GM23338 (cell line): ENCODE results near the gene ACP5. TPM values are rescaled to one million over a fixed set of nuclear protein-coding genes. Genes with fewer than 3 reads are reported as not detected.

Experiments
- ATAC-seq: fragments of 200-7000 bp; cut with Tn5 transposase; 3 replicates; pipeline ENCODE4 v1.9.1; 2020
- DNase-seq: peaks from one replicate; pipeline ENCODE4 v3.0.0-alpha.2; 2015; ENCODE audit warnings: low spot score
- H2AFZ ChIP-seq: fragments of 200-600 bp; sonication (generic); 2 replicates; pipeline ENCODE4 v1.8.0; 2016; ENCODE audit warnings: antibody characterized with exemption, mild to moderate bottlenecking, moderate library complexity
- H3F3A ChIP-seq: fragments of 200-600 bp; sonication (generic); replicated peaks from 2 replicates; pipeline ENCODE4 v1.8.0; 2017; ENCODE audit warnings: antibody characterized with exemption, mixed run types, low read depth
- H3K27ac ChIP-seq: fragments of 200-600 bp; sonication (generic); 2 replicates; pipeline ENCODE4 v1.6.1; 2016; ENCODE audit warnings: low read depth
- H3K27me3 ChIP-seq: fragments of 200-600 bp; sonication (generic); 2 replicates; pipeline ENCODE4 v1.8.0; 2016; ENCODE audit warnings: mild to moderate bottlenecking, mixed run types, moderate library complexity; ENCODE audit not compliant: insufficient read depth
- H3K36me3 ChIP-seq: fragments of 200-600 bp; sonication (generic); 2 replicates; pipeline ENCODE4 v1.8.0; 2016; ENCODE audit warnings: mild to moderate bottlenecking; ENCODE audit not compliant: insufficient read depth
- H3K4me1 ChIP-seq: fragments of 200-600 bp; sonication (generic); 2 replicates; pipeline ENCODE4 v1.8.0; 2016; ENCODE audit warnings: mild to moderate bottlenecking, moderate library complexity; ENCODE audit not compliant: insufficient read depth
- H3K4me2 ChIP-seq: fragments of 200-600 bp; sonication (generic); 2 replicates; pipeline ENCODE4 v1.7.1; 2017; ENCODE audit warnings: mixed run types
- H3K4me3 ChIP-seq: fragments of 200-600 bp; sonication (generic); 2 replicates; pipeline ENCODE4 v1.6.1; 2016; ENCODE audit warnings: mixed run types
- H3K79me2 ChIP-seq: fragments of 200-600 bp; sonication (generic); replicated peaks from 2 replicates; pipeline ENCODE4 v1.8.0; 2017; ENCODE audit warnings: mild to moderate bottlenecking; ENCODE audit not compliant: insufficient read depth
- H3K9me2 ChIP-seq: fragments of 200-600 bp; sonication (generic); 2 replicates; pipeline ENCODE4 v1.8.0; 2017; ENCODE audit not compliant: insufficient read depth
- H4K20me1 ChIP-seq: fragments of 200-600 bp; sonication (generic); replicated peaks from 2 replicates; pipeline ENCODE4 v1.8.0; 2017; ENCODE audit warnings: mild to moderate bottlenecking; ENCODE audit not compliant: insufficient read depth
- H3K27ac Mint-ChIP-seq: 2 replicates; pipeline ENCODE4 v1.8.0; 2020; ENCODE audit warnings: inconsistent platforms, mild to moderate bottlenecking, moderate library complexity, mixed read lengths
- H3K27me3 Mint-ChIP-seq: 3 replicates; pipeline ENCODE4 v1.8.0; 2022; ENCODE audit warnings: low read depth, mild to moderate bottlenecking, moderate library complexity, mixed read lengths, inconsistent platforms; ENCODE audit not compliant: insufficient read depth, poor library complexity
- H3K36me3 Mint-ChIP-seq: 3 replicates; pipeline ENCODE4 v1.8.0; 2021; ENCODE audit warnings: low read depth, mild to moderate bottlenecking, inconsistent platforms, moderate library complexity, mixed read lengths
- H3K4me1 Mint-ChIP-seq: 3 replicates; pipeline ENCODE4 v1.8.0; 2020; ENCODE audit warnings: mild to moderate bottlenecking, inconsistent platforms, mixed read lengths
- H3K4me3 Mint-ChIP-seq: 3 replicates; pipeline ENCODE4 v1.8.0; 2021; ENCODE audit warnings: moderate library complexity, mild to moderate bottlenecking, inconsistent platforms, mixed read lengths
- H3K9me3 Mint-ChIP-seq: 3 replicates; pipeline ENCODE4 v1.8.0; 2020; ENCODE audit warnings: moderate library complexity, mild to moderate bottlenecking, inconsistent platforms, mixed read lengths
- CREB1 ChIP-seq: fragments of 250-450 bp; sonication (Bioruptor Pico); IDR thresholded peaks from 2 replicates; pipeline ENCODE4 v1.5.0; 2020; ENCODE audit warnings: low read depth, mild to moderate bottlenecking, moderate library complexity
- CTCF ChIP-seq, 2 experiments: fragments of 200-600 bp in 1 of 2; sonication (generic) in 1 of 2; conservative IDR thresholded peaks; 2 replicates each; pipeline versions ENCODE4 v1.5.1 to v1.6.1; 2016 to 2017; ENCODE audit warnings: antibody characterized with exemption in 2 of 2, low read depth in 2 of 2, mild to moderate bottlenecking in 2 of 2, moderate library complexity in 1 of 2
- ETS1 ChIP-seq: IDR thresholded peaks from 2 replicates; pipeline ENCODE4 v1.6.1; 2016; ENCODE audit warnings: antibody characterized with exemption
- EZH2 ChIP-seq: fragments of 200-600 bp; sonication (generic); IDR thresholded peaks from one replicate; pipeline ENCODE4 v1.8.0; 2017; ENCODE audit warnings: antibody characterized with exemption, mild to moderate bottlenecking, low read depth; ENCODE audit not compliant: unreplicated experiment
- EZH2phosphoT487 ChIP-seq: fragments of 200-600 bp; sonication (generic); IDR thresholded peaks from one replicate; pipeline ENCODE4 v1.8.1; 2018; ENCODE audit warnings: antibody characterized with exemption; ENCODE audit not compliant: unreplicated experiment
- JUNB ChIP-seq: IDR thresholded peaks from one replicate; pipeline ENCODE4 v1.6.1; 2016; ENCODE audit warnings: antibody characterized with exemption; ENCODE audit not compliant: unreplicated experiment
- NANOG ChIP-seq: IDR thresholded peaks from 2 replicates; pipeline ENCODE4 v1.6.1; 2016; ENCODE audit warnings: antibody characterized with exemption, borderline replicate concordance
- REST ChIP-seq: IDR thresholded peaks from one replicate; pipeline ENCODE4 v1.6.1; 2018; ENCODE audit warnings: antibody characterized with exemption; ENCODE audit not compliant: unreplicated experiment
- STAT1 ChIP-seq: IDR thresholded peaks from one replicate; pipeline ENCODE4 v1.6.1; 2016; ENCODE audit warnings: antibody characterized with exemption; ENCODE audit not compliant: unreplicated experiment
- ZNF114 ChIP-seq: fragments of 250-450 bp; sonication (Bioruptor Pico); IDR thresholded peaks from 2 replicates; pipeline ENCODE4 v1.5.0; 2020; ENCODE audit warnings: mild to moderate bottlenecking, moderate library complexity
- ZNF462 ChIP-seq: fragments of 250-450 bp; sonication (Bioruptor Pico); IDR thresholded peaks from 2 replicates; pipeline ENCODE4 v1.5.0; 2020; ENCODE audit warnings: mild to moderate bottlenecking, moderate library complexity
- polyA plus RNA-seq: library from polyadenylated mRNA; unstranded; fragments of >200 nt; fragmentation: Nextera tagmentation; extraction: Ambion mirVana; gene quantifications from 2 replicates; pipeline ENCODE4 v1.2.1, GENCODE V29; 2016
- total RNA-seq: library from RNA; depleted of rRNA; stranded (reverse); fragments of >200 nt; shearing (Covaris generic); gene quantifications from 2 replicates; pipeline ENCODE4 v1.2.3, GENCODE V29; 2014

Gene ACP5
- total and polyA plus RNA-seq, 2 experiments from 2014 or later, result 6.7 to 12.8 TPM

- no peaks in the 10 kb centered on the region for H3K9me2 ChIP-seq
- Mint-ChIP-seq H3K4me1 (peaks cover 9% of the 10 kb centered on the region; the same call in 1 of the 3 replicates), H3K36me3 (no peaks in the 10 kb centered on the region)
Measured at GRCh38 chr19:11574689-11575088, 2.8 kb downstream of the ACP5 start.

More at GRCh38 chr19:11574689-11575088, 2.8 kb downstream of the ACP5 start:
- Histone ChIP-seq H3K27ac (no peak overlapping the region), H3K4me3 (no peak overlapping the region), H3K4me2 (no peak overlapping the region), H3K79me2 (no peaks in the 10 kb centered on the region), H3K4me1 (no peaks in the 10 kb centered on the region), H3K27me3 (peaks cover 6% of the 10 kb centered on the region; the same call in 1 of the 2 replicates), H4K20me1 (no peaks in the 10 kb centered on the region), H3F3A (0 out of 2 replicates have a peak, but pooled peaks cover 3% of the 10 kb centered on the region), H2AFZ (no peak overlapping the region), H3K36me3 (no peaks in the 10 kb centered on the region)
- no peak overlapping the region for H3K4me3 Mint-ChIP-seq
- peaks cover 16% of the 10 kb centered on the region for H3K27me3 Mint-ChIP-seq
- TF ChIP-seq REST, result no peak
- no peak for TF ChIP-seq JUNB
- TF ChIP-seq CREB1 (CRISPR knock-in tag), result no peak
- no peak for TF ChIP-seq CTCF (conservative IDR thresholded peaks at IDR 0.05; ENCODE audit: low read depth in 2 of 2)
- no peak for TF ChIP-seq ZNF462 (CRISPR knock-in tag)
- TF ChIP-seq NANOG, result no peak
- no peak for TF ChIP-seq ZNF114 (CRISPR knock-in tag)
- no peak for TF ChIP-seq EZH2phosphoT487
- no peak for TF ChIP-seq ETS1
- no peak for TF ChIP-seq STAT1
- TF ChIP-seq EZH2, result no peak
- no peaks in the 10 kb centered on the region for H3K9me3 Mint-ChIP-seq
- ATAC-seq, result no peak
- no peak for DNase-seq
- no peak overlapping the region for H3K27ac Mint-ChIP-seq
